Bronchial epithelial cell (primary cell): Measurements from ENCODE around the gene CFAP206. TPM values are rescaled to one million over a fixed set of nuclear protein-coding genes. Genes with fewer than 3 reads are reported as not detected.

Source experiments
- DNase-seq: peaks from one replicate; pipeline ENCODE4 v3.0.0-alpha.2; 2010; ENCODE audit warnings: low read depth
- FAIRE-seq: peaks from 2 replicates; lab custom pipeline; 2011; peaks lifted over from hg19 to GRCh38; lab: Jason Lieb, UNC
- H3K27me3 ChIP-seq: 2 replicates; pipeline ENCODE4 v1.5.1; 2011; ENCODE audit warnings: low read length; ENCODE audit not compliant: control insufficient read depth, insufficient read depth
- H3K36me3 ChIP-seq: 2 replicates; pipeline ENCODE4 v1.5.1; 2011; ENCODE audit warnings: low read length; ENCODE audit not compliant: control insufficient read depth, insufficient read depth
- H3K4me3 ChIP-seq: 2 replicates; pipeline ENCODE4 v1.5.1; 2011; ENCODE audit warnings: mild to moderate bottlenecking, low read depth, low read length, control low read depth
- total RNA-seq: library from RNA; depleted of rRNA; stranded (reverse); fragments of >200 nt; gene quantifications from 2 replicates; pipeline ENCODE4 v1.2.1, GENCODE V29; 2014
- TF ChIP-seq, protein P1 (sequence below): IDR thresholded peaks from 2 replicates; pipeline ENCODE4 v1.5.1; 2011; ENCODE audit warnings: mild to moderate bottlenecking, moderate library complexity, low read length, control low read depth, inconsistent platforms; ENCODE audit not compliant: insufficient read depth, severe bottlenecking

CFAP206 gene
- total RNA-seq, 1 donor from 2014 or later: not detected

DNA sequence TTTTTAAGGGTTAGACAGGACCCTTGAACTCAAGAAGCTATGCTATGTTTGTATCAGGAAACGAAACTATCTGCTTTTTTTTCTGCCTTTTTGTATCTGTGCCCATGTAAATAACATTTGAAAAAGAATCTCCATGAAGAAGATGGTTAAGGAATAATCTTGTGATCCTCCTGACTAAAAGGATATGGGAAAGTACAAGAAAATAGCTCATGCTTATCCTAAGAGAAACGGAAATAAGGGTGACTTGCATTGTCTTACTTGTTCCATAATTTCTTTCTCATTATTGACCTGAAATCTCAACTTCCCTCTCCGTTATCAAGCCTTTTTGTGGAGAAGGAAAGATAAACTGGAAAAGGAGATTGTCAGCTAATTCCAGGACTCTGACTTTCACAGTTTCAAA is 5.9 kb upstream of the CFAP206 start:
- TF ChIP-seq, protein P1, sequence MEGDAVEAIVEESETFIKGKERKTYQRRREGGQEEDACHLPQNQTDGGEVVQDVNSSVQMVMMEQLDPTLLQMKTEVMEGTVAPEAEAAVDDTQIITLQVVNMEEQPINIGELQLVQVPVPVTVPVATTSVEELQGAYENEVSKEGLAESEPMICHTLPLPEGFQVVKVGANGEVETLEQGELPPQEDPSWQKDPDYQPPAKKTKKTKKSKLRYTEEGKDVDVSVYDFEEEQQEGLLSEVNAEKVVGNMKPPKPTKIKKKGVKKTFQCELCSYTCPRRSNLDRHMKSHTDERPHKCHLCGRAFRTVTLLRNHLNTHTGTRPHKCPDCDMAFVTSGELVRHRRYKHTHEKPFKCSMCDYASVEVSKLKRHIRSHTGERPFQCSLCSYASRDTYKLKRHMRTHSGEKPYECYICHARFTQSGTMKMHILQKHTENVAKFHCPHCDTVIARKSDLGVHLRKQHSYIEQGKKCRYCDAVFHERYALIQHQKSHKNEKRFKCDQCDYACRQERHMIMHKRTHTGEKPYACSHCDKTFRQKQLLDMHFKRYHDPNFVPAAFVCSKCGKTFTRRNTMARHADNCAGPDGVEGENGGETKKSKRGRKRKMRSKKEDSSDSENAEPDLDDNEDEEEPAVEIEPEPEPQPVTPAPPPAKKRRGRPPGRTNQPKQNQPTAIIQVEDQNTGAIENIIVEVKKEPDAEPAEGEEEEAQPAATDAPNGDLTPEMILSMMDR: no peak
- DNase-seq (no peak), FAIRE-seq (no peak)
- H3K4me3 ChIP-seq: no peak overlapping the region
- H3K27me3 ChIP-seq: no peaks in the 10 kb centered on the region
- no peaks in the 10 kb centered on the region for H3K36me3 ChIP-seq

- no peak for FAIRE-seq
Observed at GRCh38 chr6:87407561-87407900, 241 bp upstream of the CFAP206 start.

DNA sequence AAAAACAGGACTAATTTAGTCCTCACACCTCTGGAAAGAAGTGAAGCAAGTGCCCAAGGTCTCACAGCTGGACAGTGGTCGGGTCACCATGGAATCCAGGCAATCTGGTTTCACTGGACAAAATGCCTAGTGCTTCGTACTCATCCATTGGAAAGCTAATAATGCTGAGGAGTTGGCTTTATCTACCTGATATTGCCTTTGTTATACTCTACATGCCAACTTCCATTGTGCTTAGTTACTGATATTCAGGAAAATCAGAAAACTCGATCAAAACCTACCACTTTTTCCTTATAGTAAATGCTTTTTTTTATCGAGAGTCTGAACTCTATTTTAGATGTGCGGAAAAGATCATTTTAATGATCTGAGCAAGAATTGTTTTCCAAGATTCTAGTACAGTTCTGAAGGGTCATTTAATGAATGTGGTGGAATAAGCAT is 966 bp downstream of the CFAP206 start:
- H3K36me3 ChIP-seq: no peaks in the 10 kb centered on the region
- H3K27me3 ChIP-seq: peaks cover 2% of the 10 kb centered on the region
- FAIRE-seq (no peak), DNase-seq (no peak)
- TF ChIP-seq, protein P1: no peak
- H3K4me3 ChIP-seq: peak overlapping the region; percentile 85

More at GRCh38 chr6:87407561-87407900, 241 bp upstream of the CFAP206 start:
- Histone ChIP-seq H3K27me3 (peaks cover 2% of the 10 kb centered on the region), H3K36me3 (no peaks in the 10 kb centered on the region), H3K4me3 (peak overlapping the region; percentile 85)
- TF ChIP-seq, protein P1: no peak
- DNase-seq: peak; percentile 40

DNA sequence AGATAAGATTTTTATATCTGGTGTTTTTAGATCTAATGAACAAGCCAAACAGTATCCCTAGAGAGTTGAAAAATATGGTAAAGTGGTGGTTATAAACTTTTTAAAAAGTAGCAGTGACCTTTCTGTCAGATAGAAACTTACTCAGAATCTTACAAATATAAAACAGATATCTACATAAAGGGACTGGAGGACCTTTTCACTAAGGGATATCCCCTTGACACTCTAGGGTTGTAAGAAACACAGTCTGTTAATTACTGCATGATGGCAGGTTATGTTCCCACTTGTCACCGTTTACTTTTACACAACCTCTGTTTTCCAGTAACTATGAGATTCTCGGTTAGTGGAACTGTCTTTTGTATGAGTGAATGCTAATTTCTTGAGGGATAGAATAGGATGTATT is 11.5 kb downstream of the CFAP206 start:
- H3K27me3 ChIP-seq: no peaks in the 10 kb centered on the region
- FAIRE-seq: no peak
- DNase-seq: no peak
- no peaks in the 10 kb centered on the region for H3K36me3 ChIP-seq
- no peak overlapping the region for H3K4me3 ChIP-seq
- TF ChIP-seq, protein P1: no peak

DNA sequence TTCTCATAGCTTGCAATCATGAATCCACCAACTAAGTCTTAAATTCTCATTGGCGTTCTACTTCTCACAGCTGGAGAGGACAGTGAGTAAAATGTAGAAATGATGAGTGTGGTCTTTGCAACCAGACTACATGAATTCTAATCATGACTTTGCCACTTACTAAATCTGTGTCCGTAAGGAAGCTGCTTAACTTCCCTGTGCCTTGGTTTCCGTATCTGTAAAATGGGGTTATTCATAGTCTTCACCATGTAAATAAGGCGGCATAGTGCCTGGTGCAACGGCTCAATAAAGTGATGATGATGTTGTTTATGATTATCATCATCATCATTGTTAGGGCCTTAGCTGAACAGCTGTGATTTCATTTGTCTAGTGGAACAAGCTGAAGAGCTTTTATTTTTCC is 12.6 kb downstream of the CFAP206 start:
- FAIRE-seq (no peak), DNase-seq (no peak)
- Histone ChIP-seq H3K4me3 (no peak overlapping the region), H3K27me3 (no peaks in the 10 kb centered on the region), H3K36me3 (no peaks in the 10 kb centered on the region)
- TF ChIP-seq, protein P1: no peak

GRCh38 chr6:87421576-87421975 is 13.8 kb downstream of the CFAP206 start:
- no peaks in the 10 kb centered on the region for H3K27me3 ChIP-seq
- TF ChIP-seq, protein P1: no peak
- H3K4me3 ChIP-seq: no peak overlapping the region
- FAIRE-seq: no peak
- peak; percentile 67 for DNase-seq
- H3K36me3 ChIP-seq: no peaks in the 10 kb centered on the region
